HepG2 (cell line): ENCODE data around the gene BAZ1A. TPM values are rescaled to one million over a fixed set of nuclear protein-coding genes. Genes with fewer than 3 reads are reported as not detected.

Source experiments
- CTCF ChIP-seq: sonication (generic); formaldehyde crosslinking; IDR thresholded peaks from 2 replicates; pipeline ENCODE4 v1.5.0; 2020; ENCODE audit warnings: mild to moderate bottlenecking, missing genetic modification reagents, moderate library complexity
- FOXC1 ChIP-seq: sonication (generic); formaldehyde crosslinking; IDR thresholded peaks from 2 replicates; pipeline ENCODE4 v1.8.0; 2022; ENCODE audit warnings: mild to moderate bottlenecking, missing genetic modification reagents, borderline replicate concordance
- GFI1 ChIP-seq: sonication (generic); formaldehyde crosslinking; IDR thresholded peaks from 2 replicates; pipeline ENCODE4 v1.5.0; 2020; ENCODE audit warnings: missing genetic modification reagents, mild to moderate bottlenecking, borderline replicate concordance
- HNF4G ChIP-seq, 2 experiments: sonication (generic) in 1 of 2; formaldehyde crosslinking in 1 of 2; IDR thresholded peaks; 2 replicates each; pipeline versions ENCODE4 v1.4.0 to v1.6.1; 2011 to 2020; ENCODE audit warnings: borderline replicate concordance in 2 of 2, low read depth in 2 of 2, mild to moderate bottlenecking in 2 of 2, low read length in 1 of 2, missing genetic modification reagents in 1 of 2, moderate library complexity in 1 of 2
- KLF6 ChIP-seq: IDR thresholded peaks from 2 replicates; pipeline ENCODE4 v1.8.0; 2016; ENCODE audit warnings: missing biosample characterization, missing genetic modification reagents
- MIER3 ChIP-seq: IDR thresholded peaks from 2 replicates; pipeline ENCODE4 v1.6.1; 2016; ENCODE audit warnings: missing compliant biosample characterization, borderline replicate concordance
- MIXL1 ChIP-seq: IDR thresholded peaks from 2 replicates; pipeline ENCODE4 v1.6.1; 2016
- NR2F6 ChIP-seq, 2 experiments: IDR thresholded peaks; 2 replicates each; pipeline ENCODE4 v1.6.1; 2016; ENCODE audit warnings: antibody characterized with exemption in 1 of 2, mild to moderate bottlenecking in 1 of 2
- PHF20 ChIP-seq: sonication (generic); formaldehyde crosslinking; IDR thresholded peaks from 2 replicates; pipeline ENCODE4 v1.5.0; 2020; ENCODE audit warnings: mild to moderate bottlenecking, missing genetic modification reagents
- PHF8 ChIP-seq: sonication (generic); formaldehyde crosslinking; IDR thresholded peaks from 2 replicates; pipeline ENCODE4 v1.5.0; 2020; ENCODE audit warnings: missing genetic modification reagents
- PITX1 ChIP-seq: sonication (generic); formaldehyde crosslinking; IDR thresholded peaks from 2 replicates; pipeline ENCODE4 v1.5.1; 2020; ENCODE audit warnings: mild to moderate bottlenecking, missing genetic modification reagents
- PTBP1 ChIP-seq: fragments of 200-400 bp; formaldehyde crosslinking; IDR thresholded peaks from 2 replicates; pipeline ENCODE4 v1.6.1; 2018; ENCODE audit warnings: low read length, low read depth; ENCODE audit not compliant: poor library complexity, severe bottlenecking
- SP2 ChIP-seq: sonication (generic); formaldehyde crosslinking; IDR thresholded peaks from 2 replicates; pipeline ENCODE4 v1.5.1; 2020; ENCODE audit warnings: mild to moderate bottlenecking, missing genetic modification reagents
- STAG1 ChIP-seq: sonication (generic); formaldehyde crosslinking; IDR thresholded peaks from 2 replicates; pipeline ENCODE4 v1.4.0; 2020; ENCODE audit warnings: missing genetic modification reagents
- TEAD3 ChIP-seq: optimal IDR thresholded peaks from 2 replicates; pipeline ENCODE3; 2016; ENCODE audit warnings: borderline replicate concordance
- ZBTB38 ChIP-seq: sonication (generic); formaldehyde crosslinking; IDR thresholded peaks from 2 replicates; pipeline ENCODE4 v1.5.1; 2020; ENCODE audit warnings: mild to moderate bottlenecking, missing genetic modification reagents
- ZC3H4 ChIP-seq: sonication (generic); formaldehyde crosslinking; IDR thresholded peaks from 2 replicates; pipeline ENCODE4 v1.4.0; 2020; ENCODE audit warnings: missing genetic modification reagents, borderline replicate concordance
- ZFY ChIP-seq: sonication (generic); formaldehyde crosslinking; IDR thresholded peaks from 2 replicates; pipeline ENCODE4 v1.4.0; 2020; ENCODE audit warnings: missing genetic modification reagents
- ZNF350 ChIP-seq: sonication (generic); formaldehyde crosslinking; IDR thresholded peaks from 2 replicates; pipeline ENCODE4 v1.4.0; 2020; ENCODE audit warnings: mild to moderate bottlenecking, low read depth, missing genetic modification reagents, borderline replicate concordance
- ZNF430 ChIP-seq: sonication (generic); formaldehyde crosslinking; IDR thresholded peaks from 2 replicates; pipeline ENCODE4 v1.9.0; 2021; ENCODE audit warnings: mild to moderate bottlenecking, missing genetic modification reagents
- ZNF7 ChIP-seq: IDR thresholded peaks from 2 replicates; pipeline ENCODE4 v1.6.1; 2016; ENCODE audit warnings: missing biosample characterization, missing genetic modification reagents
- polyA plus RNA-seq, 8 experiments: library from polyadenylated mRNA; depleted of rRNA in 3 of 8; stranded (reverse) in 7 of 8; unstranded in 1 of 8; fragments of >200 nt; fragmentation: Illumina TruSeq in 4 of 8; extraction: Trizol in 4 of 8; gene quantifications; 2 replicates each; pipeline versions ENCODE4 v1.2.1 to v1.2.3, GENCODE V29; 2011 to 2016; ENCODE audit warnings: low read depth in 4 of 8, missing spikeins in 1 of 8, mixed read lengths in 1 of 8; ENCODE audit not compliant: insufficient read depth in 1 of 8
- total RNA-seq, 5 experiments: library from RNA; depleted of rRNA; stranded (reverse); fragments of >200 nt; fragmentation: Illumina TruSeq; extraction: Trizol; gene quantifications; 2 replicates each; pipeline ENCODE4 v1.2.3, GENCODE V29; 2016; ENCODE audit warnings: low read depth in 1 of 5
- TF ChIP-seq, protein P1 (sequence below): sonication (generic); formaldehyde crosslinking; IDR thresholded peaks from 2 replicates; pipeline ENCODE4 v1.5.0; 2020; ENCODE audit warnings: missing genetic modification reagents
- TF ChIP-seq, protein P2 (sequence below): sonication (generic); formaldehyde crosslinking; IDR thresholded peaks from 2 replicates; pipeline ENCODE4 v1.5.1; 2020; ENCODE audit warnings: mild to moderate bottlenecking, moderate library complexity, missing genetic modification reagents
- TF ChIP-seq, protein P3 (sequence below): sonication (generic); formaldehyde crosslinking; IDR thresholded peaks from 2 replicates; pipeline ENCODE4 v1.8.1; 2023; ENCODE audit warnings: mild to moderate bottlenecking, inconsistent platforms, moderate library complexity, missing genetic modification reagents, borderline replicate concordance

The BAZ1A gene
- total and polyA plus RNA-seq, 2 of the 13 experiments (the other 11 are each of a cell fraction or from before 2014, with no cell fraction given): 20.9 to 56.8 TPM

- TF ChIP-seq CTCF (CRISPR knock-in tag) (peak; percentile 40), HNF4G (IDR thresholded peaks at IDR 0.05; ENCODE audit: borderline replicate concordance, low read depth, low read length) (no peak), HNF4G (CRISPR knock-in tag; IDR thresholded peaks at IDR 0.05; ENCODE audit: borderline replicate concordance, low read depth) (no peak), PTBP1 (no peak), SP2 (CRISPR knock-in tag) (0 out of 2 replicates have a peak, but pooled peaks have one; percentile 13), MIER3 (CRISPR knock-in tag) (peak; percentile 29; the same call in 1 of the 2 replicates), GFI1 (CRISPR knock-in tag) (0 out of 2 replicates have a peak, but pooled peaks have one; percentile 25), ZNF7 (CRISPR knock-in tag) (peak; percentile 73; the same call in 1 of the 2 replicates), STAG1 (CRISPR knock-in tag) (0 out of 2 replicates have a peak, but pooled peaks have one; percentile 21), MIXL1 (CRISPR knock-in tag) (peak; percentile 46; the same call in 1 of the 2 replicates), ZNF350 (CRISPR knock-in tag) (peak; percentile 48; the same call in 1 of the 2 replicates), PHF8 (CRISPR knock-in tag) (no peak), KLF6 (CRISPR knock-in tag) (no peak), PITX1 (no peak; the same call in 1 of the 2 replicates), ZBTB38 (peak; percentile 48; the same call in 1 of the 2 replicates), TEAD3 (no peak), ZNF430 (CRISPR knock-in tag) (no peak), FOXC1 (CRISPR knock-in tag) (0 out of 2 replicates have a peak, but pooled peaks have one; percentile 49), ZC3H4 (no peak), ZFY (CRISPR knock-in tag) (peak; percentile 30; the same call in 1 of the 2 replicates), PHF20 (CRISPR knock-in tag) (no peak), NR2F6 (IDR thresholded peaks at IDR 0.05) (no peak), NR2F6 (CRISPR knock-in tag; IDR thresholded peaks at IDR 0.05) (no peak; the same call in 1 of the 2 replicates)
- TF ChIP-seq, protein P1, sequence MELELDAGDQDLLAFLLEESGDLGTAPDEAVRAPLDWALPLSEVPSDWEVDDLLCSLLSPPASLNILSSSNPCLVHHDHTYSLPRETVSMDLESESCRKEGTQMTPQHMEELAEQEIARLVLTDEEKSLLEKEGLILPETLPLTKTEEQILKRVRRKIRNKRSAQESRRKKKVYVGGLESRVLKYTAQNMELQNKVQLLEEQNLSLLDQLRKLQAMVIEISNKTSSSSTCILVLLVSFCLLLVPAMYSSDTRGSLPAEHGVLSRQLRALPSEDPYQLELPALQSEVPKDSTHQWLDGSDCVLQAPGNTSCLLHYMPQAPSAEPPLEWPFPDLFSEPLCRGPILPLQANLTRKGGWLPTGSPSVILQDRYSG: no peak
- TF ChIP-seq, protein P2, sequence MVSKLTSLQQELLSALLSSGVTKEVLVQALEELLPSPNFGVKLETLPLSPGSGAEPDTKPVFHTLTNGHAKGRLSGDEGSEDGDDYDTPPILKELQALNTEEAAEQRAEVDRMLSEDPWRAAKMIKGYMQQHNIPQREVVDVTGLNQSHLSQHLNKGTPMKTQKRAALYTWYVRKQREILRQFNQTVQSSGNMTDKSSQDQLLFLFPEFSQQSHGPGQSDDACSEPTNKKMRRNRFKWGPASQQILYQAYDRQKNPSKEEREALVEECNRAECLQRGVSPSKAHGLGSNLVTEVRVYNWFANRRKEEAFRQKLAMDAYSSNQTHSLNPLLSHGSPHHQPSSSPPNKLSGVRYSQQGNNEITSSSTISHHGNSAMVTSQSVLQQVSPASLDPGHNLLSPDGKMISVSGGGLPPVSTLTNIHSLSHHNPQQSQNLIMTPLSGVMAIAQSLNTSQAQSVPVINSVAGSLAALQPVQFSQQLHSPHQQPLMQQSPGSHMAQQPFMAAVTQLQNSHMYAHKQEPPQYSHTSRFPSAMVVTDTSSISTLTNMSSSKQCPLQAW: 0 out of 2 replicates have a peak, but pooled peaks have one; percentile 35
- TF ChIP-seq, protein P3, sequence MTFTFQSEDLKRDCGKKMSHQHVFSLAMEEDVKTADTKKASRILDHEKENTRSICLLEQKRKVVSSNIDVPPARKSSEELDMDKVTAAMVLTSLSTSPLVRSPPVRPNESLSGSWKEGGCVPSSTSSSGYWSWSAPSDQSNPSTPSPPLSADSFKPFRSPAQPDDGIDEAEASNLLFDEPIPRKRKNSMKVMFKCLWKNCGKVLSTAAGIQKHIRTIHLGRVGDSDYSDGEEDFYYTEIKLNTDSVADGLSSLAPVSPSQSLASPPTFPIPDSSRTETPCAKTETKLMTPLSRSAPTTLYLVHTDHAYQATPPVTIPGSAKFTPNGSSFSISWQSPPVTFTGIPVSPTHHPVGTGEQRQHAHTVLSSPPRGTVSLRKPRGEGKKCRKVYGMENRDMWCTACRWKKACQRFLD: 0 out of 2 replicates have a peak, but pooled peaks have one; percentile 56
Measured at GRCh38 chr14:34865889-34866574, 9.1 kb downstream of the BAZ1A start (continued).
